G401.6 (cell line): ENCODE data around the gene APOL4.
"Not testable (repeated sequence)": the region's sequence is repeated elsewhere in the genome, so short reads cannot be mapped to it uniquely, and the experiment has no call there.

Source experiments
- FAIRE-seq: peaks from 2 replicates; lab custom pipeline; 2012; peaks lifted over from hg19 to GRCh38; lab: Jason Lieb, UNC

Gene APOL4

GRCh38 chr22:36182056-36182455 is 19.6 kb downstream of the APOL4 start:
- FAIRE-seq, result no peak

GRCh38 chr22:36180928-36181327 is 20.7 kb downstream of the APOL4 start:
- no peak for FAIRE-seq

- FAIRE-seq, result no peak
Observed at GRCh38 chr22:36180038-36180880, 21.4 kb downstream of the APOL4 start.

GRCh38 chr22:36177160-36177559 is 24.4 kb downstream of the APOL4 start:
- FAIRE-seq, result no peak

GRCh38 chr22:36175892-36176291 is 25.7 kb downstream of the APOL4 start:
- FAIRE-seq, result no peak

GRCh38 chr22:36171941-36172340 is 29.7 kb downstream of the APOL4 start:
- FAIRE-seq, result no peak

GRCh38 chr22:36166518-36167220 is 34.9 kb downstream of the APOL4 start:
- FAIRE-seq, result no peak

- no peak for FAIRE-seq
Observed at GRCh38 chr22:36166086-36166485, 35.5 kb downstream of the APOL4 start.

GRCh38 chr22:36165141-36165540 is 36.5 kb downstream of the APOL4 start:
- FAIRE-seq, result no peak

- no peak for FAIRE-seq
Observed at GRCh38 chr22:36164621-36165020, 37.0 kb downstream of the APOL4 start.

GRCh38 chr22:36163497-36163896 is 38.1 kb downstream of the APOL4 start:
- no peak for FAIRE-seq

GRCh38 chr22:36162127-36163034 is 39.2 kb downstream of the APOL4 start:
- no peak for FAIRE-seq

GRCh38 chr22:36161793-36162126 is 39.8 kb downstream of the APOL4 start:
- not testable (repeated sequence) for FAIRE-seq

- no peak for FAIRE-seq
Observed at GRCh38 chr22:36160499-36160942, 41.1 kb downstream of the APOL4 start, which contains the start of gene APOL3. TSS of gene APOL3 (minus strand) at chr22:36160755. CDS start at chr22:36149055, 11,700 bp downstream.

- no peak for FAIRE-seq
Observed at GRCh38 chr22:36156515-36157419, 44.8 kb downstream of the APOL4 start.

- no peak for FAIRE-seq
Observed at GRCh38 chr22:36156119-36156514, 45.5 kb downstream of the APOL4 start.

GRCh38 chr22:36155702-36156101 is 45.9 kb downstream of the APOL4 start:
- FAIRE-seq, result no peak

- FAIRE-seq, result no peak
Observed at GRCh38 chr22:36154423-36154945, 47.1 kb downstream of the APOL4 start.

- no peak for FAIRE-seq
Observed at GRCh38 chr22:36153501-36154422, 47.8 kb downstream of the APOL4 start.

GRCh38 chr22:36152821-36153220 is 48.8 kb downstream of the APOL4 start:
- not testable (repeated sequence) for FAIRE-seq
